Tibial nerve (tissue), 4 donors: ENCODE data around the gene LRP1.

Experiments used
- CTCF ChIP-seq, 5 experiments: fragments of 200-600 bp in 3 of 5; fragments of 450-650 bp in 2 of 5; sonication (generic) in 3 of 5; IDR thresholded peaks; one replicate each; pipeline ENCODE4 v1.5.1; 2016 to 2019; ENCODE audit warnings: antibody characterized with exemption in 5 of 5, mild to moderate bottlenecking in 3 of 5, moderate library complexity in 2 of 5
- EP300 ChIP-seq, 2 donors: sonication (generic); formaldehyde crosslinking; IDR thresholded peaks; one replicate each; pipeline ENCODE4 v1.6.1; 2017; ENCODE audit warnings: antibody characterized with exemption in 2 of 2, mild to moderate bottlenecking in 1 of 2
- POLR2A ChIP-seq, 2 donors: fragments of 450-650 bp; IDR thresholded peaks; one replicate each; pipeline ENCODE4 v1.6.1; 2017; ENCODE audit warnings: antibody characterized with exemption in 2 of 2, mild to moderate bottlenecking in 2 of 2, moderate library complexity in 2 of 2

GRCh38 chr12:57244312-57244696, 116.0 kb downstream of the LRP1 start:
- no peak for TF ChIP-seq EP300 (IDR thresholded peaks at IDR 0.05)
- TF ChIP-seq POLR2A (IDR thresholded peaks at IDR 0.05), result no peak
- no peak for TF ChIP-seq CTCF (IDR thresholded peaks at IDR 0.05)
